ENCODE results near the gene MCF2.

- TF ChIP-seq CTCF (IDR thresholded peaks at IDR 0.05; ENCODE audit: low read length) (no peak), EZH2 (IDR thresholded peaks at IDR 0.05; ENCODE audit: borderline replicate concordance, low read length) (no peak)
These were observed 12.2 kb upstream of the MCF2 start for GRCh38 chrX:139720136-139720535.
